Smooth muscle cell (in vitro differentiated cells): ENCODE data around the gene CALN1. TPM values are rescaled to one million over a fixed set of nuclear protein-coding genes. Genes with fewer than 3 reads are reported as not detected.
"Not testable (repeated sequence)": the region's sequence is repeated elsewhere in the genome, so short reads cannot be mapped to it uniquely, and the experiment has no call there.

Source experiments
- DNase-seq: peaks from one replicate; lab custom pipeline; 2025; ENCODE audit not compliant: unreplicated experiment; lab: John Stamatoyannopoulos, UW
- H2AFZ ChIP-seq: fragments of 200-600 bp; sonication (generic); 2 replicates; pipeline ENCODE4 v1.6.0; 2016; ENCODE audit warnings: antibody characterized with exemption, low read depth, mild to moderate bottlenecking
- H3F3A ChIP-seq: fragments of 200-600 bp; sonication (generic); 2 replicates; pipeline ENCODE4 v1.6.0; 2017; ENCODE audit warnings: antibody characterized with exemption, low read depth
- H3K27ac ChIP-seq: fragments of 200-600 bp; sonication (generic); 2 replicates; pipeline ENCODE4 v1.5.1; 2016; ENCODE audit warnings: low read depth, mild to moderate bottlenecking
- H3K27me3 ChIP-seq: fragments of 200-600 bp; sonication (generic); 2 replicates; pipeline ENCODE4 v1.6.1; 2016; ENCODE audit warnings: low read depth, mild to moderate bottlenecking
- H3K36me3 ChIP-seq: fragments of 200-600 bp; sonication (generic); 2 replicates; pipeline ENCODE4 v1.5.1; 2016; ENCODE audit warnings: low read depth
- H3K4me1 ChIP-seq: fragments of 200-600 bp; sonication (generic); 2 replicates; pipeline ENCODE4 v1.5.1; 2016; ENCODE audit warnings: low read depth
- H3K4me2 ChIP-seq: fragments of 200-600 bp; sonication (generic); 2 replicates; pipeline ENCODE4 v1.6.0; 2016; ENCODE audit warnings: mild to moderate bottlenecking
- H3K4me3 ChIP-seq: fragments of 200-600 bp; sonication (generic); 2 replicates; pipeline ENCODE4 v1.5.1; 2016; ENCODE audit warnings: mild to moderate bottlenecking
- H3K79me2 ChIP-seq: fragments of 200-600 bp; sonication (generic); 2 replicates; pipeline ENCODE4 v1.6.0; 2016; ENCODE audit warnings: low read depth, mild to moderate bottlenecking
- H3K9ac ChIP-seq: fragments of 200-600 bp; sonication (generic); 2 replicates; pipeline ENCODE4 v1.6.0; 2016; ENCODE audit warnings: low read depth
- H3K9me3 ChIP-seq: fragments of 200-600 bp; sonication (generic); replicated peaks from 2 replicates; pipeline ENCODE4 v1.5.1; 2016; ENCODE audit warnings: low read depth
- H4K20me1 ChIP-seq: fragments of 200-600 bp; sonication (generic); 2 replicates; pipeline ENCODE4 v1.6.0; 2016; ENCODE audit warnings: low read depth
- WGBS: methylation state at CpG from one replicate; pipeline ENCODE4 v1.1.7; 2016; ENCODE audit warnings: low lambda C conversion rate; 5-methylcytosine and 5-hydroxymethylcytosine counted together
- polyA plus RNA-seq: library from polyadenylated mRNA; unstranded; fragments of >200 nt; fragmentation: Nextera tagmentation; extraction: Ambion mirVana; gene quantifications from 2 replicates; pipeline ENCODE4 v1.2.1, GENCODE V29; 2016
- total RNA-seq: library from RNA; depleted of rRNA; stranded (reverse); fragments of >200 nt; gene quantifications from 2 replicates; pipeline ENCODE4 v1.2.3, GENCODE V29; 2014
- TF ChIP-seq, protein P1 (sequence below): fragments of 200-600 bp; sonication (generic); IDR thresholded peaks from 2 replicates; pipeline ENCODE4 v1.5.1; 2017; ENCODE audit warnings: borderline replicate concordance, mild to moderate bottlenecking, antibody characterized with exemption; ENCODE audit not compliant: insufficient read depth, poor library complexity, severe bottlenecking

Gene CALN1
- total and polyA plus RNA-seq, 2 experiments from 2014 or later = not detected

DNA sequence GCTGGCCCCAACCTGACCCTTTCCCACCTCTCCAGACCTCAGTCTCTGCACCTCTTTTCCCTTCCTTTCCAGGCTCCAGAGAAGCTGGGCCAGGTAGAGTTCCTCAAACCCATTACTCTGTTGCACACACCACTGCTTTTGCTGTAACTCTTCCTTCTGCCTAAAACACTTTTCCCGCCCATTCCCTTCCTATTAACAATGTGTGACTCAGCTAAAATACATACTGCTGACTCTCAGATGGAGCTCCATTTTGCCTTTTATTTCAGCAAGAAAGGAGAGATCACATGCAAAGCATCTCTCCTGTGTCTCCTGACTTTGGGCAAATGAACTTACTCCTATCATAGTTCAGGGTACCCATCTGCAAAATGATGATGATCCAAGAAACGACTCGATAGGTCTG lies 201.0 kb downstream of the CALN1 start:
- WGBS = 95% methylated on average over 3 of the region's 3 CpGs
- no peak overlapping the region for H2AFZ ChIP-seq

DNA sequence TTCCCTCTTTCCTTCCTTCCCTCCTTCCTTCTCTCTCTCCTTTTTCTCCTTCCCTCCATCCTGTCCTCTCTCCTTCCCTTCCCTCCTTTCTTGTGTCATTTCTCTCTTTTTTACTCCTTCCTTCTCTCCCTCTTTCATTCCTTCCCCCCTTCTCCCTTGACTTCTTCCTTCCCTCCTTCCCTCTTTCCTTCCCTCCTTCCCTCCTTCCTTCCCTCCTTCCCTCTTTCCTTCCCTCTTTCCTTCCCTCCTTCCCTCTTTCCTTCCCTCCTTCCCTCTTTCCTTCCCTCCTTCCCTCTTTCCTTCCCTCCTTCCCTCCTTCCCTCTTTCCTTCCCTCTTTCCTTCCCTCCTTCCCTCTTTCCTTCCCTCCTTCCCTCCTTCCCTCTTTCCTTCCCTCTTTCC lies 203.1 kb downstream of the CALN1 start:
- H3K36me3 ChIP-seq, H3K9ac ChIP-seq, H3K4me2 ChIP-seq, H3K4me1 ChIP-seq, DNase-seq, H3K79me2 ChIP-seq, H3K4me3 ChIP-seq, H3F3A ChIP-seq, H4K20me1 ChIP-seq, H3K9me3 ChIP-seq, H2AFZ ChIP-seq, H3K27ac ChIP-seq: not testable (repeated sequence)
- H3K27me3 ChIP-seq = peaks cover 24% of the 10 kb centered on the region

More for the DNA sequence above, 201.0 kb downstream of the CALN1 start:
- Histone ChIP-seq H3F3A (no peaks in the 10 kb centered on the region), H3K27me3 (peaks cover 23% of the 10 kb centered on the region), H3K79me2 (no peaks in the 10 kb centered on the region), H3K4me1 (no peaks in the 10 kb centered on the region), H3K4me2 (no peak overlapping the region), H4K20me1 (no peaks in the 10 kb centered on the region), H3K9me3 (no peaks in the 10 kb centered on the region), H3K27ac (no peak overlapping the region), H3K9ac (no peak overlapping the region), H3K36me3 (no peaks in the 10 kb centered on the region), H3K4me3 (no peak overlapping the region)
- DNase-seq = no peak
- TF ChIP-seq, protein P1, sequence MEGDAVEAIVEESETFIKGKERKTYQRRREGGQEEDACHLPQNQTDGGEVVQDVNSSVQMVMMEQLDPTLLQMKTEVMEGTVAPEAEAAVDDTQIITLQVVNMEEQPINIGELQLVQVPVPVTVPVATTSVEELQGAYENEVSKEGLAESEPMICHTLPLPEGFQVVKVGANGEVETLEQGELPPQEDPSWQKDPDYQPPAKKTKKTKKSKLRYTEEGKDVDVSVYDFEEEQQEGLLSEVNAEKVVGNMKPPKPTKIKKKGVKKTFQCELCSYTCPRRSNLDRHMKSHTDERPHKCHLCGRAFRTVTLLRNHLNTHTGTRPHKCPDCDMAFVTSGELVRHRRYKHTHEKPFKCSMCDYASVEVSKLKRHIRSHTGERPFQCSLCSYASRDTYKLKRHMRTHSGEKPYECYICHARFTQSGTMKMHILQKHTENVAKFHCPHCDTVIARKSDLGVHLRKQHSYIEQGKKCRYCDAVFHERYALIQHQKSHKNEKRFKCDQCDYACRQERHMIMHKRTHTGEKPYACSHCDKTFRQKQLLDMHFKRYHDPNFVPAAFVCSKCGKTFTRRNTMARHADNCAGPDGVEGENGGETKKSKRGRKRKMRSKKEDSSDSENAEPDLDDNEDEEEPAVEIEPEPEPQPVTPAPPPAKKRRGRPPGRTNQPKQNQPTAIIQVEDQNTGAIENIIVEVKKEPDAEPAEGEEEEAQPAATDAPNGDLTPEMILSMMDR = no peak

DNA sequence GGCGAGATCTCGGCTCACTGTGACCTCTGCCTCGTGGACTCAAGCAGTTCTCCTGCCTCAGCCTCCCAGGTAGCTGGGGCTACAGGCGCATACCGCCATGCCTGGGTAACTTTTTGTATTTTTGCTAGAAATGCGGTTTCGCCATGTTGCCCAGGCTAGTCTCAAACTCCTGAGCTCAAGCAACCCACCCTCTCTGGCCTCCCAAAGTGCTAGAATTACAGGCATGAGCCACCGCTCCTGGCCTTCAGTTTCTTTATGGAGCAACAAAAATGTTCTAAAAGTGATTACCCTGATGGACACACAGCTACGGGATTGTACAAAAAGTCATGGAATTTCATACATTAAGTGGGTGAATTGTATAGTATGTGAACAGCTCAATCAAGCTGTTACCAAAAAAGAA lies 216.0 kb downstream of the CALN1 start:
- Histone ChIP-seq H3K9me3 (no peaks in the 10 kb centered on the region), H3K4me2 (no peak overlapping the region), H3K4me3 (no peak overlapping the region), H3K27me3 (no peaks in the 10 kb centered on the region), H3K4me1 (no peaks in the 10 kb centered on the region), H3K9ac (no peak overlapping the region), H2AFZ (no peak overlapping the region), H3K27ac (no peak overlapping the region), H3F3A (no peaks in the 10 kb centered on the region), H3K79me2 (no peaks in the 10 kb centered on the region), H4K20me1 (no peaks in the 10 kb centered on the region), H3K36me3 (no peaks in the 10 kb centered on the region)
- TF ChIP-seq, protein P1 = no peak
- WGBS = 96% methylated on average over 9 of the region's 9 CpGs
- no peak for DNase-seq

DNA sequence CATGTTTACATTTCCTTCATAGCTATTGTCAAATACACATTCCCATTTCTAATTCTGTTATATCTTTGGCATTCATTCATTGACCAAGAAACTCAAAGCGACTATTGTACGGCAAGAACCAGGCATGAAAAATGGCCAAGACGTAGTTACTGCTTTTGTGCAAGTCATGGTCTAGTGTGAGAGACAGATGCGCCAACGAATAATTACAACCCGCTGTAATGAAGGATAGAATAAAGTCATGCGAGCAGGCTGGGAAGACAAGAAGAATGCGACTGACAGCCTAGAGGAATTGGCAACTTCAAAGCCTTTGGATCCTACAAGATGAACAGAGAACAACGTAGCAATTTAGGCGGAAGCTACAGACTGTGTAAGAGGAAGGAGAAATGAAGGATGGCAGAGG lies 221.2 kb downstream of the CALN1 start:
- no peaks in the 10 kb centered on the region for H3K27me3 ChIP-seq
- no peak overlapping the region for H3K27ac ChIP-seq
- no peaks in the 10 kb centered on the region for H3K79me2 ChIP-seq
- H3K9ac ChIP-seq = no peak overlapping the region
- no peak overlapping the region for H3K4me3 ChIP-seq
- no peaks in the 10 kb centered on the region for H3F3A ChIP-seq
- no peaks in the 10 kb centered on the region for H3K36me3 ChIP-seq
- 85% methylated on average over 10 of the region's 10 CpGs for WGBS
- H3K4me1 ChIP-seq = no peaks in the 10 kb centered on the region
- TF ChIP-seq, protein P1 = no peak
- H2AFZ ChIP-seq = no peak overlapping the region
- no peak overlapping the region for H3K4me2 ChIP-seq
- no peak for DNase-seq
- no peaks in the 10 kb centered on the region for H4K20me1 ChIP-seq
- no peaks in the 10 kb centered on the region for H3K9me3 ChIP-seq
